GM13977 (cell line): ENCODE results near the gene INSIG1.
A peak's percentile ranks its signal among the peaks of the same experiment; 100 is the strongest.

ENCODE experiments used
- DNase-seq: peaks from one replicate; pipeline ENCODE4 v3.0.0; 2012; ENCODE audit warnings: low spot score
- in situ Hi-C: fragments of 300-500 bp; cut with MboI; formaldehyde crosslinking; loops from one replicate; pipeline ENCODE4 v1.12.0; 2022; ENCODE audit warnings: low sequenced_read_pairs, low pct_unique_long_range_greater_than_20kb, mixed read lengths, inconsistent platforms; ENCODE audit not compliant: unreplicated experiment
- TF ChIP-seq, protein P1 (sequence below): IDR thresholded peaks from 2 replicates; pipeline ENCODE4 v1.5.1; 2012; ENCODE audit warnings: mild to moderate bottlenecking, control low read depth; ENCODE audit not compliant: insufficient read depth; ENCODE audit errors: extremely low read depth, missing control alignments

The INSIG1 gene

DNA sequence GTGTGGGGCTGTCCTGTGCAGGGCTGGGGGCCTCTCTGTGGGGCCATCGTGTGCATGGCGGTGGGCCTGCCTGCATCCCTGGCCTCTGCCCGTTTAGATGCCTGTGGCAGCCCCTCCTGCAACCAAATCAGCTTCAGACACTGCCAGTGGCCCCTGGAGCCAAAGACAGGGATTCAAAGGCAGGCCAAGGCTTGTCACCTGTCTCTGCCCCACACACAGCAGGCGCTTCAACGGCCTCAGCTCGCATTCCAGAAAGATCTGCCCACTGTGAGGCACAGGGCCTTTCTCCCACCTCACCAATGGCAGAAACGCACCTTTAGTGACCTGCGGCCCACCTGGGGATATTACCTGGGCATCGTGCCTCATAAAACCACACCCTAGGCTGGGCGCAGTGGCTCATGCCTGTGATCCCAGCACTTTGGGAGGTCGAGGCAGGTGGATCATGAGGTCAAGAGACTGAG is 46.0 kb downstream of the INSIG1 start:
- in situ Hi-C loops: loop anchor here (25.0 kb wide), 1 partner anchor 406 kb away; no protein-coding TSS in a partner anchor
- TF ChIP-seq, protein P1, sequence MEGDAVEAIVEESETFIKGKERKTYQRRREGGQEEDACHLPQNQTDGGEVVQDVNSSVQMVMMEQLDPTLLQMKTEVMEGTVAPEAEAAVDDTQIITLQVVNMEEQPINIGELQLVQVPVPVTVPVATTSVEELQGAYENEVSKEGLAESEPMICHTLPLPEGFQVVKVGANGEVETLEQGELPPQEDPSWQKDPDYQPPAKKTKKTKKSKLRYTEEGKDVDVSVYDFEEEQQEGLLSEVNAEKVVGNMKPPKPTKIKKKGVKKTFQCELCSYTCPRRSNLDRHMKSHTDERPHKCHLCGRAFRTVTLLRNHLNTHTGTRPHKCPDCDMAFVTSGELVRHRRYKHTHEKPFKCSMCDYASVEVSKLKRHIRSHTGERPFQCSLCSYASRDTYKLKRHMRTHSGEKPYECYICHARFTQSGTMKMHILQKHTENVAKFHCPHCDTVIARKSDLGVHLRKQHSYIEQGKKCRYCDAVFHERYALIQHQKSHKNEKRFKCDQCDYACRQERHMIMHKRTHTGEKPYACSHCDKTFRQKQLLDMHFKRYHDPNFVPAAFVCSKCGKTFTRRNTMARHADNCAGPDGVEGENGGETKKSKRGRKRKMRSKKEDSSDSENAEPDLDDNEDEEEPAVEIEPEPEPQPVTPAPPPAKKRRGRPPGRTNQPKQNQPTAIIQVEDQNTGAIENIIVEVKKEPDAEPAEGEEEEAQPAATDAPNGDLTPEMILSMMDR: no peak
- DNase-seq: no peak

GRCh38 chr7:155344270-155344617 is 46.6 kb downstream of the INSIG1 start:
- DNase-seq: peak; percentile 78
- in situ Hi-C loops: loop anchor here (25.0 kb wide), 1 partner anchor 407 kb away; no protein-coding TSS in a partner anchor

GRCh38 chr7:155344618-155345433 is 47.1 kb downstream of the INSIG1 start:
- DNase-seq: peak; percentile 90
- in situ Hi-C loops: loop anchor here (25.0 kb wide), 1 partner anchor 408 kb away; no protein-coding TSS in a partner anchor
- TF ChIP-seq, protein P1: peak; percentile 87

More at GRCh38 chr7:155344270-155344617, 46.6 kb downstream of the INSIG1 start:
- TF ChIP-seq, protein P1: no peak

DNA sequence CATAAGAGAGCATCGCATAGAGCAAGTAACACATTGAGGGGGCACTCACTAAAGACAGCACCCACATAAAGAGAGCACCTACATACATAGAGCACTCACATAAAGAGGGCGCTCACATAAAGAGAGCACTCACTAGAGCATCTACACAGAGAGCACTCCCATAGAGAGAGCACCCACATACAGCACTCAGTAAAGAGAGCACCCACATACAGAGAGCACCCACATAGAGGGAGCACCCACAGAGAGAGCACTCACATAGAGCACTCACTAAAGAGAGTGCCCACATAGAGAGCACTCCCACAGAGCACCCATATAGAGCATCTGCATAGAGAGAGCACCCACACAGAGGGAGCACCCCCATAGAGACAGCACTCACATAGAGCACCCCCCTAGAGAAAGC is 47.8 kb downstream of the INSIG1 start:
- in situ Hi-C loops: loop anchor here (25.0 kb wide), 1 partner anchor 408 kb away; no protein-coding TSS in a partner anchor
- TF ChIP-seq, protein P1: no peak

GRCh38 chr7:155346285-155346684 is 48.6 kb downstream of the INSIG1 start:
- TF ChIP-seq, protein P1: no peak
- no peak for DNase-seq
- in situ Hi-C loops: loop anchor here (25.0 kb wide), 1 partner anchor 409 kb away; no protein-coding TSS in a partner anchor

More for the DNA sequence above, 47.8 kb downstream of the INSIG1 start:
- DNase-seq: no peak

DNA sequence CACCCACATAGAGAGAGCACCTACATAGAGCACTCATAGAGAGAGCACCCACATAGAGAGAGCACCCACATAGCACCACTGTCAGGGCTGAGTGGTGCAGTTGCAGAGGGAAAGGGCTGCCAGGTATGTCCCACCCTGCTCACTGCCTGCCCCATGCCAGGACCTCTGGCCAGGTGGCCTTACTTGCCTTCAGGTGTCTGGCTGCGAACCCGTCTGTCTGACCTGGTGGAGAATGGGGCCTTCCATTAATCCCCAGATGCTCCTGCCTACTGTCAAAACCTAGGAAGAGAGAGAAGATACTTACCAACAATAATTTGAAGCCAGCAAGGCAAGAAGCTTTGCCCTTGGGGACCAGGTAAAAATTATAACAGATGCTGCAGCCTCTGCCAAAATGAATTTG is 51.1 kb downstream of the INSIG1 start:
- TF ChIP-seq, protein P1: no peak
- DNase-seq: no peak
- in situ Hi-C loops: loop anchor here (25.0 kb wide), 1 partner anchor 412 kb away; no protein-coding TSS in a partner anchor
